ENCODE data around the gene SCYL3. TPM values are rescaled to one million over a fixed set of nuclear protein-coding genes. Genes with fewer than 3 reads are reported as not detected.

Gene SCYL3
- total RNA-seq, 1 donor from 2014 or later: 12.0 TPM

DNA sequence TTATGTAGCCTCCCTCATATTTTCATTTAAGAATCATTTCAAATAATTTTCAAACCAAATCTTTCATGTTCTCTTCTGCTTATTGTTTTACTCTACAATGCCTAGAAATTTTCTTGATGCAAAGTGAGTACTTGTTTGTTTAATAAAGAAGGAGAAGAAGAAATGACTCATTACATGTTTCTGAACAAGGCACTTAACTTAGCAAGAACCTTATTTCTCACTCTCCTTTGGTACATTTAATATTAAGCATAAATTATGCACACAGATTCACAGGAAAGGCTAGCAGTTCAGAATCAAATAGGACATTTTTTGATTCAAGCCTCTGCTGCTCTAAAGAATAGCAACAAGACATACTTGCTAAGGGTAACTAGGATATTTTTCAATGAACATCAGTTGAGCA lies 9.1 kb downstream of the SCYL3 start:
- DNase-seq (no peak), ATAC-seq (no peak)
- H3K27ac ChIP-seq: no peak overlapping the region
- no peaks in the 10 kb centered on the region for H3K27me3 ChIP-seq
- no peaks in the 10 kb centered on the region for H3K9me3 ChIP-seq
- no peak overlapping the region for H3K4me3 ChIP-seq
- intact Hi-C loops (cut with DNase I): no loop called here
- TF ChIP-seq, protein P1, sequence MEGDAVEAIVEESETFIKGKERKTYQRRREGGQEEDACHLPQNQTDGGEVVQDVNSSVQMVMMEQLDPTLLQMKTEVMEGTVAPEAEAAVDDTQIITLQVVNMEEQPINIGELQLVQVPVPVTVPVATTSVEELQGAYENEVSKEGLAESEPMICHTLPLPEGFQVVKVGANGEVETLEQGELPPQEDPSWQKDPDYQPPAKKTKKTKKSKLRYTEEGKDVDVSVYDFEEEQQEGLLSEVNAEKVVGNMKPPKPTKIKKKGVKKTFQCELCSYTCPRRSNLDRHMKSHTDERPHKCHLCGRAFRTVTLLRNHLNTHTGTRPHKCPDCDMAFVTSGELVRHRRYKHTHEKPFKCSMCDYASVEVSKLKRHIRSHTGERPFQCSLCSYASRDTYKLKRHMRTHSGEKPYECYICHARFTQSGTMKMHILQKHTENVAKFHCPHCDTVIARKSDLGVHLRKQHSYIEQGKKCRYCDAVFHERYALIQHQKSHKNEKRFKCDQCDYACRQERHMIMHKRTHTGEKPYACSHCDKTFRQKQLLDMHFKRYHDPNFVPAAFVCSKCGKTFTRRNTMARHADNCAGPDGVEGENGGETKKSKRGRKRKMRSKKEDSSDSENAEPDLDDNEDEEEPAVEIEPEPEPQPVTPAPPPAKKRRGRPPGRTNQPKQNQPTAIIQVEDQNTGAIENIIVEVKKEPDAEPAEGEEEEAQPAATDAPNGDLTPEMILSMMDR (IDR thresholded peaks at IDR 0.05): no peak
- H3K36me3 ChIP-seq: peaks cover 49% of the 10 kb centered on the region
- H3K4me1 ChIP-seq: no peaks in the 10 kb centered on the region

DNA sequence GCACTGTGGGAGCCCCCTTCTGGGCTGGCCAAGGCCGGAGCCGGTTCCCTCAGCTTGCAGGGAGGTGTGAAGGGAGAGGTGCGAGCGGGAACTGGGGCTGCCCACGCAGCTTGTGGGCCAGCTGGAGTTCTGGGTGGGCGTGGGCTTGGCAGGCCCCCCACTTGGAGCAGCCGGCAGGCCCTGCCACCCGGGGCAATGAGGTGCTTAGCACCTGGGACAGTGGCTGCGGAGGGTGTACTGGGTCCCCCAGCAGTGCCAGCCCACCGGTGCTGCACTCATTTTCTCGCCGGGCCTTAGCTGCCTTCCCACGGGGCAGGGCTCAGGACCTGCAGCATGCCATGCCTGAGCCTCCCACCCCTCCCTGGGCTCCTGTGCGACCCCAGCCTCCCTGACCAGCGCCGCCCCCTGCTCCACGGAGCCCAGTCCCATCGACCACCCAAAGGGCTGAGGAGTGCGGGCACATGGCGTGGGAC lies 11.6 kb downstream of the SCYL3 start:
- H3K36me3 ChIP-seq: peaks cover 38% of the 10 kb centered on the region
- no peak for DNase-seq

DNA sequence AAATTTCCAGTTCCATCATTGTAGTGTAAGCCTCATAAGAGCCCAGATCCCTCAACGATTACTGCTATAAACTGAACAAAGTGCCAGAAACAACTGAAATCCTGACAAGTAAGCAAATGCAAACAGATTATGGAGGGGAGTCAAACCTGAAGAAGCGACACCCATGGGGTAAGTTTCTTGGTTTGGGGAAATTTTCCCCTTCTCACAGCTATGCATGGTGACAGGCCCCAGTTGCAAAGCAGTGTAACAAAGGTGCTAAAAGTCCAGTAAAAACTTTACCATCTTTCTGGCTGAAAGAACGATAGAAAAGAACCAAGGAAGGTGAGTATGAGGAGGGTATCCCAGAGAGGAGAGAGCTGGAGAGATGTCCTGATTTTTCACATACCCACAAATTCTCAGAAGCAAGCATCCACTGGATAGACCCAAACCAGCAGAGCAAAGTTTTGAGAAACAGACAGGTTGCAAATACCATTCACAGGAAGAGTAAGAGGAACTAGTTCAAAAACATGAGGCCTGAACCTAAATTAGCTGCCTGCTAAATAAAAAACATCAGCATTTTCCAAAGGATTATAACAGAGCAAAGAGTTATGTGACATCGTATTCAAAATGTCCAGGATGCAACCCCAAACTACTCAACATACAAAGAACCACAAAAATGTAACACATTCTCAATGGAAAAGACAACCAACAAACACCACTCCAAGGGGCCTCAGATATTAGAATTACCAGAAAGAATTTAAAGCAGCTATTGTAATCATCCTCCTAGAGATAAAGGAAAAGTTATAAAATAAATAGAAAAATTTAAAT lies 14.5 kb downstream of the SCYL3 start:
- no peak for DNase-seq
- peaks cover 42% of the 10 kb centered on the region for H3K36me3 ChIP-seq
- no peaks in the 10 kb centered on the region for H3K4me1 ChIP-seq
- no peaks in the 10 kb centered on the region for H3K9me3 ChIP-seq
- H3K27ac ChIP-seq: no peak overlapping the region
- H3K4me3 ChIP-seq: no peak overlapping the region
- no peak for ATAC-seq
- TF ChIP-seq, protein P1 (IDR thresholded peaks at IDR 0.05): no peak
- intact Hi-C loops (cut with DNase I): no loop called here
- H3K27me3 ChIP-seq: no peaks in the 10 kb centered on the region

More for the DNA sequence above, 11.6 kb downstream of the SCYL3 start:
- no peak overlapping the region for H3K4me3 ChIP-seq
- TF ChIP-seq, protein P1 (IDR thresholded peaks at IDR 0.05): no peak
- H3K4me1 ChIP-seq: no peaks in the 10 kb centered on the region
- intact Hi-C loops (cut with DNase I): no loop called here
- no peaks in the 10 kb centered on the region for H3K9me3 ChIP-seq
- H3K27me3 ChIP-seq: no peaks in the 10 kb centered on the region
- no peak for ATAC-seq
- no peak overlapping the region for H3K27ac ChIP-seq

GRCh38 chr1:169878498-169878897 lies 15.2 kb downstream of the SCYL3 start:
- H3K4me1 ChIP-seq: no peaks in the 10 kb centered on the region
- intact Hi-C loops (cut with DNase I): no loop called here
- no peak for DNase-seq
- peak; percentile 37 for ATAC-seq
- H3K4me3 ChIP-seq: no peak overlapping the region
- H3K27me3 ChIP-seq: no peaks in the 10 kb centered on the region
- TF ChIP-seq, protein P1 (IDR thresholded peaks at IDR 0.05): no peak
- no peaks in the 10 kb centered on the region for H3K9me3 ChIP-seq
- no peak overlapping the region for H3K27ac ChIP-seq
- H3K36me3 ChIP-seq: peaks cover 49% of the 10 kb centered on the region

GRCh38 chr1:169877800-169878491 lies 15.8 kb downstream of the SCYL3 start:
- no peaks in the 10 kb centered on the region for H3K9me3 ChIP-seq
- no peak for DNase-seq
- intact Hi-C loops (cut with DNase I): no loop called here
- no peak for ATAC-seq
- H3K4me1 ChIP-seq: no peaks in the 10 kb centered on the region
- H3K36me3 ChIP-seq: peaks cover 54% of the 10 kb centered on the region
- no peaks in the 10 kb centered on the region for H3K27me3 ChIP-seq
- H3K4me3 ChIP-seq: no peak overlapping the region
- no peak overlapping the region for H3K27ac ChIP-seq
- TF ChIP-seq, protein P1 (IDR thresholded peaks at IDR 0.05): no peak
